ENCODE results near the gene FRRS1. TPM values are rescaled to one million over a fixed set of nuclear protein-coding genes. Genes with fewer than 3 reads are reported as not detected.
A peak's percentile ranks its signal among the peaks of the same experiment; 100 is the strongest.
"Not testable (repeated sequence)": the region's sequence is repeated elsewhere in the genome, so short reads cannot be mapped to it uniquely, and the experiment has no call there.

Gene FRRS1
- total and polyA plus RNA-seq, 2 experiments from 2014 or later, result 0.34 to 6.8 TPM

DNA sequence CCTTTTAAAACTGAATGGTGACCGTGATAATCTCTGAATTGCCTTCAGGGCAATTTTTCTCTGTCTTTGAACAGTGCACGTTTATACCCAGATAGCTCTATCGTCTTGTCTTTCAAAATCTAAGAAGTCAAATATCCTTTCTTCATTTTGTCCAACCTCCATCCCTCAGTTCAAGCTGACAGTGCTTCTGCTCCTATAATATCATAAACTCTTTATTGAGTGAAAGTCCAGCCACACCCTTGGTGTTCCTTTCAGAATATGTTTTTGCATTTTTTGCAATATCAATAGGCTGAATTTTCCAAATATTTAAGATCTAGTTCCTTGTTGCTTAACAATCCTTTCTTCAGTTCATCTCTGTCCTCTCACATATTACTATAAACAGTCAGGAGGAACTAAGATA lies 35.1 kb upstream of the FRRS1 start (continued):
- TF ChIP-seq, protein P1, sequence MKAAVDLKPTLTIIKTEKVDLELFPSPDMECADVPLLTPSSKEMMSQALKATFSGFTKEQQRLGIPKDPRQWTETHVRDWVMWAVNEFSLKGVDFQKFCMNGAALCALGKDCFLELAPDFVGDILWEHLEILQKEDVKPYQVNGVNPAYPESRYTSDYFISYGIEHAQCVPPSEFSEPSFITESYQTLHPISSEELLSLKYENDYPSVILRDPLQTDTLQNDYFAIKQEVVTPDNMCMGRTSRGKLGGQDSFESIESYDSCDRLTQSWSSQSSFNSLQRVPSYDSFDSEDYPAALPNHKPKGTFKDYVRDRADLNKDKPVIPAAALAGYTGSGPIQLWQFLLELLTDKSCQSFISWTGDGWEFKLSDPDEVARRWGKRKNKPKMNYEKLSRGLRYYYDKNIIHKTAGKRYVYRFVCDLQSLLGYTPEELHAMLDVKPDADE (IDR thresholded peaks at IDR 0.05), result no peak
- TF ChIP-seq, protein P2, sequence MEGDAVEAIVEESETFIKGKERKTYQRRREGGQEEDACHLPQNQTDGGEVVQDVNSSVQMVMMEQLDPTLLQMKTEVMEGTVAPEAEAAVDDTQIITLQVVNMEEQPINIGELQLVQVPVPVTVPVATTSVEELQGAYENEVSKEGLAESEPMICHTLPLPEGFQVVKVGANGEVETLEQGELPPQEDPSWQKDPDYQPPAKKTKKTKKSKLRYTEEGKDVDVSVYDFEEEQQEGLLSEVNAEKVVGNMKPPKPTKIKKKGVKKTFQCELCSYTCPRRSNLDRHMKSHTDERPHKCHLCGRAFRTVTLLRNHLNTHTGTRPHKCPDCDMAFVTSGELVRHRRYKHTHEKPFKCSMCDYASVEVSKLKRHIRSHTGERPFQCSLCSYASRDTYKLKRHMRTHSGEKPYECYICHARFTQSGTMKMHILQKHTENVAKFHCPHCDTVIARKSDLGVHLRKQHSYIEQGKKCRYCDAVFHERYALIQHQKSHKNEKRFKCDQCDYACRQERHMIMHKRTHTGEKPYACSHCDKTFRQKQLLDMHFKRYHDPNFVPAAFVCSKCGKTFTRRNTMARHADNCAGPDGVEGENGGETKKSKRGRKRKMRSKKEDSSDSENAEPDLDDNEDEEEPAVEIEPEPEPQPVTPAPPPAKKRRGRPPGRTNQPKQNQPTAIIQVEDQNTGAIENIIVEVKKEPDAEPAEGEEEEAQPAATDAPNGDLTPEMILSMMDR (conservative IDR thresholded peaks at IDR 0.05; ENCODE audit: low read depth in 2 of 2), result no peak
- TF ChIP-seq NANOG (IDR thresholded peaks at IDR 0.05; ENCODE audit: borderline replicate concordance), result no peak
- no peak for TF ChIP-seq ZNF331 (CRISPR knock-in tag; IDR thresholded peaks at IDR 0.05; ENCODE audit: low read depth)

DNA sequence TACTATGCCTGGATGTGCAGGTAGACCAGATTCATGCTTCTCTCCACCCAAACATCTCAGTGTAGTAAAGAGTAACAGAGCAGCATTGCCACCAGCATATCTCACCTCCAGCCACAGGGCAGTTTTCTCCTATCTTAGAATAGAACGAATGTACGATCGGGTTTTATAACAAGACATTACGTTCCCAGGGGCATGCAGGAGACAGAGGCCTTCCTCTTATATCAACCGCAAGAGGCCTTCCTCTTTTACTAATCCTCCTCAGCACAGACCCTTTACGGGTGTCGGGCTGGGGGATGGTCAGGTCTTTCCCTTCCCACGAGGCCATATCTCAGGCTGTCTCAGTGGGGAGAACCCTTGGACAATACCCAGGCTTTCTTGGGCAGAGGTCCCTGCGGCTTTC lies 27.4 kb upstream of the FRRS1 start:
- not testable (repeated sequence) for DNase-seq (ENCODE audit: low spot score); H3K27ac ChIP-seq (ENCODE audit: low read depth); H4K20me1 ChIP-seq (replicated peaks; ENCODE audit: insufficient read depth); H3K27me3 Mint-ChIP-seq (ENCODE audit: insufficient read depth, low read depth, poor library complexity); ATAC-seq; H2AFZ ChIP-seq; H3K4me3 Mint-ChIP-seq; H3K4me3 ChIP-seq; H3K4me1 Mint-ChIP-seq; H3K36me3 ChIP-seq (ENCODE audit: insufficient read depth); H3K9me3 Mint-ChIP-seq; H3F3A ChIP-seq (replicated peaks; ENCODE audit: low read depth); H3K27me3 ChIP-seq (ENCODE audit: insufficient read depth); H3K4me1 ChIP-seq (ENCODE audit: insufficient read depth); H3K4me2 ChIP-seq; H3K36me3 Mint-ChIP-seq (ENCODE audit: low read depth); H3K9me2 ChIP-seq (ENCODE audit: insufficient read depth); H3K79me2 ChIP-seq (replicated peaks; ENCODE audit: insufficient read depth); H3K27ac Mint-ChIP-seq

DNA sequence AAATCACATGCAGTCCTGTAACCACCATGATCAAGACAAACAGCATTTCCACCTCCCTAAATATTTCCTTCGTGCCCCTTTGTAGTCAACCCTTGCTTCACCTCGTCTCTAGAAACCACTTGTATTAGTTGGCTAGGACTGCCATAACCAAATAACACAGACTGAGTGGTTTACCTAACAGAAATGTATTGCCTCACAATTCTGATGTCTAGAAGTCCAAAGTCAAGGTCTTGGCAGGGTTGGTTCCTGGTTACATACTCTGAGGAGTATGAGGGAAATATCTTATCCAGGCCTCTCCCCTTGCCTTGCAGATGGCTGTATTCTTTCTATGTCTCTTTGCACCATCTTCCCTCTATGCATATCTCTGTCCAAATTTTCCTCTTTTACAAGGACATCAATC lies 23.3 kb upstream of the FRRS1 start:
- Histone ChIP-seq H3K27me3 (ENCODE audit: insufficient read depth) (no peaks in the 10 kb centered on the region), H3K4me3 (no peak overlapping the region), H3F3A (replicated peaks; ENCODE audit: low read depth) (no peaks in the 10 kb centered on the region), H3K27ac (ENCODE audit: low read depth) (no peak overlapping the region), H4K20me1 (replicated peaks; ENCODE audit: insufficient read depth) (no peaks in the 10 kb centered on the region), H3K36me3 (ENCODE audit: insufficient read depth) (no peaks in the 10 kb centered on the region), H3K79me2 (replicated peaks; ENCODE audit: insufficient read depth) (no peaks in the 10 kb centered on the region), H3K4me1 (ENCODE audit: insufficient read depth) (no peaks in the 10 kb centered on the region), H2AFZ (0 out of 2 replicates have a peak overlapping the region, but pooled peaks have one; percentile 15), H3K9me2 (ENCODE audit: insufficient read depth) (0 out of 2 replicates have a peak, but pooled peaks cover 3% of the 10 kb centered on the region), H3K4me2 (no peak overlapping the region)
- H3K4me1 Mint-ChIP-seq, result no peaks in the 10 kb centered on the region
- no peak overlapping the region for H3K27ac Mint-ChIP-seq
- no peaks in the 10 kb centered on the region for H3K9me3 Mint-ChIP-seq
- no peak for DNase-seq (ENCODE audit: low spot score)
- H3K27me3 Mint-ChIP-seq (ENCODE audit: insufficient read depth, low read depth, poor library complexity), result no peaks in the 10 kb centered on the region
- no peak for ATAC-seq
- H3K4me3 Mint-ChIP-seq, result no peak overlapping the region
- no peaks in the 10 kb centered on the region for H3K36me3 Mint-ChIP-seq (ENCODE audit: low read depth)
- no peak for TF ChIP-seq ZNF114 (CRISPR knock-in tag; IDR thresholded peaks at IDR 0.05)
- TF ChIP-seq, protein P1 (IDR thresholded peaks at IDR 0.05), result no peak
- no peak for TF ChIP-seq ZNF331 (CRISPR knock-in tag; IDR thresholded peaks at IDR 0.05; ENCODE audit: low read depth)
- TF ChIP-seq STAT1 (IDR thresholded peaks at IDR 0.05; ENCODE audit: unreplicated experiment), result no peak
- TF ChIP-seq, protein P2 (conservative IDR thresholded peaks at IDR 0.05; ENCODE audit: low read depth in 2 of 2), result no peak
- TF ChIP-seq, protein P3, sequence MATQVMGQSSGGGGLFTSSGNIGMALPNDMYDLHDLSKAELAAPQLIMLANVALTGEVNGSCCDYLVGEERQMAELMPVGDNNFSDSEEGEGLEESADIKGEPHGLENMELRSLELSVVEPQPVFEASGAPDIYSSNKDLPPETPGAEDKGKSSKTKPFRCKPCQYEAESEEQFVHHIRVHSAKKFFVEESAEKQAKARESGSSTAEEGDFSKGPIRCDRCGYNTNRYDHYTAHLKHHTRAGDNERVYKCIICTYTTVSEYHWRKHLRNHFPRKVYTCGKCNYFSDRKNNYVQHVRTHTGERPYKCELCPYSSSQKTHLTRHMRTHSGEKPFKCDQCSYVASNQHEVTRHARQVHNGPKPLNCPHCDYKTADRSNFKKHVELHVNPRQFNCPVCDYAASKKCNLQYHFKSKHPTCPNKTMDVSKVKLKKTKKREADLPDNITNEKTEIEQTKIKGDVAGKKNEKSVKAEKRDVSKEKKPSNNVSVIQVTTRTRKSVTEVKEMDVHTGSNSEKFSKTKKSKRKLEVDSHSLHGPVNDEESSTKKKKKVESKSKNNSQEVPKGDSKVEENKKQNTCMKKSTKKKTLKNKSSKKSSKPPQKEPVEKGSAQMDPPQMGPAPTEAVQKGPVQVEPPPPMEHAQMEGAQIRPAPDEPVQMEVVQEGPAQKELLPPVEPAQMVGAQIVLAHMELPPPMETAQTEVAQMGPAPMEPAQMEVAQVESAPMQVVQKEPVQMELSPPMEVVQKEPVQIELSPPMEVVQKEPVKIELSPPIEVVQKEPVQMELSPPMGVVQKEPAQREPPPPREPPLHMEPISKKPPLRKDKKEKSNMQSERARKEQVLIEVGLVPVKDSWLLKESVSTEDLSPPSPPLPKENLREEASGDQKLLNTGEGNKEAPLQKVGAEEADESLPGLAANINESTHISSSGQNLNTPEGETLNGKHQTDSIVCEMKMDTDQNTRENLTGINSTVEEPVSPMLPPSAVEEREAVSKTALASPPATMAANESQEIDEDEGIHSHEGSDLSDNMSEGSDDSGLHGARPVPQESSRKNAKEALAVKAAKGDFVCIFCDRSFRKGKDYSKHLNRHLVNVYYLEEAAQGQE (IDR thresholded peaks at IDR 0.05; ENCODE audit: unreplicated experiment), result no peak
- TF ChIP-seq NANOG (IDR thresholded peaks at IDR 0.05; ENCODE audit: borderline replicate concordance), result no peak
- TF ChIP-seq JUNB (IDR thresholded peaks at IDR 0.05; ENCODE audit: unreplicated experiment), result no peak
- TF ChIP-seq EZH2phosphoT487 (IDR thresholded peaks at IDR 0.05; ENCODE audit: unreplicated experiment), result no peak
